Dermis microvascular lymphatic vessel endothelial cell (primary cell): ENCODE measurements around the gene DBI. TPM values are rescaled to one million over a fixed set of nuclear protein-coding genes. Genes with fewer than 3 reads are reported as not detected.
A peak's percentile ranks its signal among the peaks of the same experiment; 100 is the strongest.
"Not testable (repeated sequence)": the region's sequence is repeated elsewhere in the genome, so short reads cannot be mapped to it uniquely, and the experiment has no call there.

Experiments
- DNase-seq, 2 donors: peaks; one replicate each; pipeline versions ENCODE4 v3.0.0 to v3.0.0-alpha.2; 2010; ENCODE audit warnings: low read depth in 2 of 2
- total RNA-seq: library from RNA; depleted of rRNA; stranded (reverse); fragments of >200 nt; gene quantifications from 2 replicates; pipeline ENCODE4 v1.2.1, GENCODE V29; 2014

DBI gene
- total RNA-seq, 1 donor from 2014 or later = 103 TPM

GRCh38 chr2:119365436-119365835 is 1.3 kb upstream of the DBI start:
- no peak for DNase-seq

GRCh38 chr2:119366161-119366648 is 572 bp upstream of the DBI start:
- peak in 1 of 2 donors; percentile 19 for DNase-seq

GRCh38 chr2:119367472-119368099 is 809 bp downstream of the DBI start:
- peak in 1 of 2 donors; percentile 62 for DNase-seq

GRCh38 chr2:119369845-119370244 is 3.1 kb downstream of the DBI start:
- DNase-seq = no peak

GRCh38 chr2:119371111-119371510 is 4.3 kb downstream of the DBI start:
- no peak for DNase-seq

GRCh38 chr2:119372778-119373568 is 6.2 kb downstream of the DBI start:
- DNase-seq = no peak

- not testable (repeated sequence) for DNase-seq
These were observed 7.3 kb downstream of the DBI start for GRCh38 chr2:119373907-119374745.

- not testable (repeated sequence) for DNase-seq
These were observed 9.6 kb downstream of the DBI start for GRCh38 chr2:119376406-119376805.

GRCh38 chr2:119376810-119377209 is 10.0 kb downstream of the DBI start:
- no peak for DNase-seq

- no peak for DNase-seq
These were observed 10.7 kb downstream of the DBI start for GRCh38 chr2:119377294-119377992.

GRCh38 chr2:119377993-119378345 is 11.2 kb downstream of the DBI start:
- no peak for DNase-seq

- no peak for DNase-seq
These were observed 11.8 kb downstream of the DBI start for GRCh38 chr2:119378566-119378965.

- no peak for DNase-seq
These were observed 16.8 kb downstream of the DBI start for GRCh38 chr2:119383410-119384140.

- DNase-seq = no peak
These were observed 18.2 kb downstream of the DBI start for GRCh38 chr2:119384971-119385370.

- DNase-seq = no peak
These were observed 18.7 kb downstream of the DBI start for GRCh38 chr2:119385466-119385865.

GRCh38 chr2:119387381-119388129 is 20.8 kb downstream of the DBI start:
- DNase-seq = peak in 1 of 2 donors; percentile 28

- no peak for DNase-seq
These were observed 23.0 kb downstream of the DBI start for GRCh38 chr2:119389615-119390306.

- DNase-seq = no peak
These were observed 27.4 kb downstream of the DBI start for GRCh38 chr2:119393971-119394748.

GRCh38 chr2:119397196-119397595 is 30.4 kb downstream of the DBI start:
- DNase-seq = no peak
